GM19193 (cell line): ENCODE data around the gene DNAJC1.

Source experiments
- POLR2A ChIP-seq: IDR thresholded peaks from 4 replicates; pipeline ENCODE4 v1.6.1; 2011; ENCODE audit not compliant: insufficient read depth, insufficient read length; ENCODE audit errors: extremely low read depth

Gene DNAJC1

DNA sequence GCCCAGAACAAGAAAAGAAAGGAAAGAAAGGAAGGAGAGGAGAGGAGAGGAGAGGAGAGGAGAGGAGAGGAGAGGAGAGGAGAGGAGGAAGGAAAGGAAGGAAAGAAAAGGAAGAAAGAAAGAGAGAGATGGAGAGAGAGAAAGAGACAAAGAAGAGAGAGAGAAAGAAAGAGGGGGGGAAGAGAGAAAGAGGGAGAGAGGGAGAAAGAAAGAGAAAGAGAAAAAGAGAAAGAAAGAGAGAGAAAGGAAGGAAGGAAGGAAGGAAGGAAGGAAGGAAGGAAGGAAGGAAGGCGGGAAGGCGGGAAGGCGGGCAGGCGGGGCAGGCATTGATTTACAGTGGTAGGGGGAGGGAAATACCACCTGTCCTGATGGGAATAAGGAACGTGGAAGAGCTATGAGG lies 92.7 kb downstream of the DNAJC1 start:
- no peak for TF ChIP-seq POLR2A

DNA sequence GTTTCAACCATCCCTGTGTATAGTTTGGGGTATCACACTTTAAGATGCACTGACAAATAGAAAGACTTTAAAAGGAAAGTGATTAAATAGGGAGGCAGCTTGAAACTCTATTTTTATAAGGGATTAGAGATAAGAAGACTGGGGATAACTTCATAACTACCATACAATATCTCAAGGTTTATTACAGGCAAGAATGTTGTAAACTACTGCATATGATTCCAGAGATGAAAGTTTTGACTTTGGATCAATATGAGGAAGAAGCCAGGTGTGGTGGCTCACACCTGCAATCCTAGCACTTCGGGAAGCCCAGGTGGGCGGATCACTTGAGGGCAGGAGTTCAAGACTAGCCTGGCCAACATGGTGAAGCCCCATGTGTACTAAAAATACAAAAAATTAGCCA lies 96.1 kb downstream of the DNAJC1 start:
- no peak for TF ChIP-seq POLR2A

DNA sequence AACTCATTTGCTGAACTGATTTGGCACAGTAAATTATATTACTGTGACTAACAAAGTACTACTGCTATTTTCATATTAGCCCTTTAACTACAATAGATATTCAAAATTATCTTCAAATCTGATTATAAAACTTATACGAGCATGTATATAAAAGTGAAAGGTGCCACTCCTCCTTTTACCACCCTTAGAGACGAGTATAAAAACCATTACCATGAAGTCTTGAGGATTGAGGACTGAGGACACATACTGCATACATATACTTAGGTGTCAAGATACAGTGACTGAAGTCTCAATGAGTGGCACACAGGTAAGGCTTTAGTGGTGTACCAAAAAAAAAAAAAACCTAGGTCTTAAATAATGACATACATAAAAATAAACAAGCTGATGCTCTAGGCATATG lies 98.6 kb downstream of the DNAJC1 start:
- no peak for TF ChIP-seq POLR2A

DNA sequence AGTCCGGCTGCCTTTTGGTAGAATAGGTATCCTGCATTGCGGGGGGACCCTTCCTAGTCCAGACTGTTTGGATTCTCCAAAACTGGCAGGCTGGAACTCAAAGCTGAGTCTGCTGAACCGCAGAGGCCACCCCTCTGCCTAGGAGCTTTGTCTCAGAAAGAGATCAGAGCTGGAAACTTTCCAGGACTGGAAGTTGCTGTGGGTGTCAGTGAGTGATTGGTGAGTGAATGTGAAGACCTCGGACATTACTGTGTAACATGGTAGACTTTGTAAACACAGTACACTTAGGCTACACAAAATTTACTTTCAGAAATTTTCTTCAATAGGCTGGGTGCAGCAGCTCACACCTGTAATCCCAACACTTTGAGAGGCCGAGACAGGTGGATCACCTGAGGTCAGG lies 103.8 kb downstream of the DNAJC1 start:
- no peak for TF ChIP-seq POLR2A

DNA sequence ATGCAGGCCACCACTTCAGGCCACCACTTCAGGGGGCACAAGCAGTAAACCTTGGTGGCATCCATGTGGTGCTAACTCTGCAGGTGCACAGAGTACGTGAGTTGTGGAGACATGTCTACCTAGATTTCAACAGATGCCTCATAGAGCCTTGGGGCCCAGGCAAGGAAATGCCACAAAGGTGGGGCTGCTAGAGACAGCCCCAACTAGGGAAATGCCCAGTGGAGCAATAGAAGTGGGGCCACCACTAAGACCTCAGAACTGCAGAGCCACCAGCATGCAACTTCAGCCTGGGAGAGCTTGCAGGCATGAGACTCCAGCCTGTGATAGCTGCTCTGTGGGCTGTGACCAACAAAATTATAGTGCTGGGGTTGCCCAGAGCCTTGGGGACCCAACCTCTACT lies 107.6 kb downstream of the DNAJC1 start:
- TF ChIP-seq POLR2A = no peak

DNA sequence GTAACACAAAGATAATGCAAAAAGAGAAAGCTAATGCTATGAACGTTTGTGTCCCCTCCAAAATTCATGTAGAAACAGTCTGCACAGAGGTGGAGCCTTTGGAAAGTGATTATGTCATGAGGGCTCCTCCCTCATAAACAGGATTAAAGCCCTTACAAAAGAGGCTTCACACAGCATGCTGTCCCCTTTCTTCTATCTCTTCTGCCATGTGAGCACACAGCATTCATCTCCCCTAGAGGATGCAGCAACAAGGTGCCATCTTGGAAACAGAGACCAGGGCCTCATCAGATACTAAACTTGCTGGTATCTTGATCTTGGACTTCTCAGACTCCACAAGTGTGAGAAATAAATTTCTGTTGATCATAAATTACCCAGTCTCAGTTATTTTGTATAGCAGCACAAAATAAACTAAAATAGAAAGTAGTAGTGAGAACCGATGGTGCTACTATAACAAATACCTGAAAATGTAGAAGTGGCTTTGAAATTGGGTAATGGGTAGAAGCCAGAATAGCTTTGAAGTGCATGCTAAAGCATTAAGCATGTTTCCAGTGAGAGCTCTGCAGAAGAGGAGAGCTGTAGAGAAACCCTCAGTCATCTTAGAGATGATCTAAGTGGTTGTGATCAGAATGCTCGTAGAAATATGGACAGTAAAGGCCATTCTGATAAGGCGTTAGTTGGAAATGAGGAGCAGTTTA lies 108.7 kb downstream of the DNAJC1 start:
- no peak for TF ChIP-seq POLR2A

DNA sequence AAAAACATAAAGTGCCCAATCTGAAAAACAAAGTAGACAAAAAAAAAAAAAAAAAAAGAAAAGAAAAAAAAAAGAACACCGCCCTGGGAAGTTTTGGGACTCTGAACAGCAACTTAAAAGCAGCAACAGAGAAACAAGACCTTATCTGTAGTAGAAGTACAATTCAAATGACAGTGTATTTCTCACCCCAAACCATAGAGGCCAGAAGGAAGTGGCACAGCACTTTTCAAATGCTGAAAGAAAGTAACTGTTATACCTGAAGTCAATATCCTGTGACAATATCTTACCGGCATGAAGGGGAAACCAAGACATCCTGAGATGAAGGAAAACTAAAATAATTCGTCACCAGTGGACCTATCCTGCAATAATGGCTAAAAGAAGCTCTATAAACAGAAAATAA lies 112.1 kb downstream of the DNAJC1 start:
- TF ChIP-seq POLR2A = no peak

DNA sequence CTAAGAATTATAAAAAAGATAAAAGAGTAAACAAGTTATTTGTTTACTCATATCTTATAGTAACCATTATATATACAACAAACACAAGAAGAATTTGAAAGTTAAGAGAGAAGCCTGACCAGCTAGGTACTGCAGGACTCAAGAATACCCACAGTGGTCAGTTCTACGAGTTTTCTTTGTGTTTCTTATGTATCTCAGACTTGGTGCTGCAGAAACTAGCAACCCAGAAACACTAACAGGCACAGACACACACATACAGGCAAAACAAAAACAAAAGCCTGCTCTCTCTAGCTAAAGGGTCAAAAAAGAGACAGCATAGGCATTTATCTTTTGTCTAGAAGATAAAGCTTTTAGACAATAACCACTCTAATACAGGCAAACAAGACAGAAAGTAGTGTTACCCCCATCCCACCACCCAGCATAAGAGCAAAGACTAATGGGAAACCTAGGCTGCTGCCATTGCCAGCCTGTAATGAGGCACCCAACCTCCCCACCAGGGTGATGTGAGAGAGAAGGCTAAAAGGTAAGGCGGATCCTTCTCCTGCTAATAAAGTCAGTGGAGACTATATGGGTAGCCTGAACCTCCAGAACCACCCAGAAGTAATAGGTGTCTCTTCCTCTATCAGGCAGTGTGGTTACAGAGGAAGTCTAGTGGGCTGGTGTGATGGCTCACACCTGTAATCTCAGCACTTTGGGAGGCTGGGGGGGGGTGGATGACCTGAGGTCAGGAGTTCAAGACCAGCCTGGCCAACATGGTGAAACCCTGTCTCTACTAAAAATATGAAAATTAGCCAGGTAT lies 113.9 kb downstream of the DNAJC1 start:
- TF ChIP-seq POLR2A = no peak

DNA sequence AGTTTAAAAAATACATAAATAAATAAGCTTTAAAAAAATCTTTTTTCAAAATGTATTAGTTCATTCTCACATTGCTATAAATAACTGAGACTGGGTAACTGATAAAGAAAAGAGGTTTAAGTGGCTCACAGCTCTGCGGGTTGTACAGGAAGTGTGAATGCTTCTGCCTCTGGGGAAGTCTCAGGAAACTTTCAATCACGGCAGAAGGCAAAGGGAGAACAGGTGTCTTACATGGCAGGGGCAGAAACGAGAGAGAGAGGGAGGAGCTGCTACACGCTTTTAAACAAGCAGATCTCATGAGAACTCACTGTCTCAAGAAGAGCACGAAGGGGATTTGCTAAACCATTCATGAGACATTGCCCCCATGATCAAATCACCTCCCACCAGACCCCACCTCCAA lies 114.6 kb downstream of the DNAJC1 start:
- TF ChIP-seq POLR2A = no peak

DNA sequence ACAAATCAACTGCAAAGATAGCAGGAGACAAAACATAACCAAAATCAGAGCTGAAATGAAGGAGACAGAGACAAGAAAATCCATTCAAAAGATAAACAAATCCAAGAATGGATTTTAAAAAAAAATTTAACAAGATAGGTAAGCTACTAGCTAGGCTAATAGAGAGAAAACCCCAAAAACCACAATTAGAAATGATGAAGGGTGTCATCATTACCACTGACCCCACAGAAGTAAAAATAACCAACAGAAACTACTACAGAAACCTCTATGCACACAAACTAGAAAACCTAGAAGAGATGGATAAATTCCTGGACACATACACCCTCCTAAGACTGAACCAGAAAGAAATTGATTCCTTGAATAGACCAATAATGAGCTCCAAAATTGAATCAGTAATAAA lies 117.6 kb downstream of the DNAJC1 start:
- no peak for TF ChIP-seq POLR2A

DNA sequence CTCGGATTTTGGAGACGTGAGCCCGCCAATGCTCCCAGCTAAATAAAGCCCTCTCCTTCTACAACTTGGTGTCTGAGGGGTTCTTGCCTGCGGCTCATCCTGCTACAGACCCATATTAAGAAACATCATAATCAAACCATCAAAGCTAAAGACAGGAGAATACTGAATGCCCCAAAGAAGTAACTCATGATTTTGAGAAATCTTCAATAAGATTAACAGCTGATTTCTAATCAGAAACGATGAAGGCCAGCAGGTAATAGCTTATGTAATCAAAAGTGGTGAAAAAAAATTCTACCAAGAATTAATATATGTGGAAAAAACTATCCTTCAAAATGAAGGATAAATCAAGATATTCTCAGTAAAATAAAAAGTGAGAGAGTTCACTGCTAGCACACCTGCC lies 130.3 kb downstream of the DNAJC1 start:
- TF ChIP-seq POLR2A = no peak

DNA sequence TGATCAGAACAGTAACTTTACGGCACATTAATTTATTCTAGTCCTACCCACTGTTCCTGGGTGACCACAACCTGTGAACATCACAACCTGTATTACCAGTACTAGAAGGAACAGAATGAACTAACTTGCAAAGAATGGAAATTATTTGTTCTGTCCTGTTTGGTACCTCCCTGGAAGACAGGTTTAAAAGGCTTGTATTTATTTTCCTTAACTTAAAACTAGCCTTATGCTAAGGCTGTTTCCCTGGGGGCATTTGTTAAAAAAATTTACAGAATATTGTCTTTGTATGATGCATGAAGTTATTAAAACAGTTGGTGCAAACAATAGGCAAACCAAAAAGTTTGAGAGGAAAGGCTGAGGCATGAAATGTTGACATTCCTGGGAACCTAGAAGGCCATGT lies 132.7 kb downstream of the DNAJC1 start:
- no peak for TF ChIP-seq POLR2A

DNA sequence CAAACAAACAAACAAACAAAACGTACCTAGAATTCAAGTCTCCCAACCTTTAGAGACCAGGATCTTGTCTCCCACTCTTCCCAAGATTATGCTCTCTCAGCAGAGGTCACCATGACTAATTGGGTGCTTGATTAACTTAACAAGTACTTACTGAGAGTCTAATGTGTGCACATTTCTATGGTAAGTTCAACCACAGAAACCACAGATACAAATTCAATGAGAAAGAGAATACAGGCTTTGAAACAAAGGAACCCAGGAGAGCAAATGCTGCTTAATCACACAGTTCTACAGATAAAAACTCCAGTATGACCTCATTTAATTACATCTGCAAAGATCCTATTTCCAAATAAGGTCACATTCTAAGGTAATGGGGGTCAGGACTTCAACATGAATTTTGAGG lies 142.8 kb downstream of the DNAJC1 start:
- TF ChIP-seq POLR2A = no peak

DNA sequence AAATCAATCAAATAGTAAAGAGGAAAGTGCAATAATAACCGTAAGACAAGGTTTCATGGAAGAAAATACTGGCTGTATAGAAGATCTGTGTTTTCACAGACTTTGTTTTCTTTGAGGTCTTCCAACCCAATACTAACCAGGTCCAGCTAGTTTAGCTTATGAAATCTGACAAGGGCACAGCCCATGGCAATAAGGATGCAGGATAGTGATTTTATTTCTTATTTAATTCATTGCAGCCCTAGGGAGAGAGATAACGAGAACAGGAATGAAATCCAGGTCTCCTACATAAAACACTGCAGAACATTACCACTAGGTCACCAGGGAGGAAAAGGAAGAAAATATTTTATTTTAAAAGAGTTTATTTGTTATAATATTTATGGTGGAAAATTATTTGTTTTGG lies 145.1 kb downstream of the DNAJC1 start:
- no peak for TF ChIP-seq POLR2A

DNA sequence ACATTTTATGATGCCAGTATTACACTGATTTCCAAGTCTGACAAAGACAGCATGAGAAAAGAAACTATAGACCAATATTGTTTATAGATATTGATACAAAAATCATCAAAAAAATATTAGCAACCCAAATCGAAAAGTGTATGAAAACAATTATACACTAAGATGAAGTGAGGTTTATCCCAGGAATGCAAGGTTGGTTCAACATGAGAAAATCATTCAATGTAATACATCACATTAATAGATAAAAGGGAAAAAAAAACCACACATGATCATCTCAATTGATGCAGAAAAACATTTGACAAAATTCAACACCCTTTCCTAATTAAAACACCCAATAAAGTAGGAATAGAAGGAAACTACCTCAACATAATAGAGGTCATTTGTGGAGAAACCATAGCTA lies 153.9 kb downstream of the DNAJC1 start:
- no peak for TF ChIP-seq POLR2A

DNA sequence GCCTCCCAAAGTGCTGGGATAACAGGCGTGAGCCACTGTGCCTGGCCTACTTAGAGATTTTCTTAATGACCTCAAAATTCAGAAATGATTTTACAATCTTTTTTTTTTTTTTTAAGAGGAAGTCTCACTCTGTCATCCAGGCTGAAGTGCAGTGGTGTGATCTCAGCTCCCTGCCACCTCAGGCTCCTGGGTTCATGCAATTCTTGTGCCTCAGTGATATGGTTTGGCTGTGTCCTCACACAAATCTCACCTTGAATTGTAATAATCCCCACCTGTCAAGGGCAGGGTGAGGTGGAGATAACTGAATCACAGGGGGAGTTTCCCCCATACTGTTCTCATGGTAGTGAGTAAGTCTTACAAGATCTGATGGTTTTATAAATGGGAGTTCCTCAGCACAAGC lies 159.9 kb downstream of the DNAJC1 start:
- TF ChIP-seq POLR2A = no peak
